CD4-positive, alpha-beta T cell treated with Interleukin-17A for 1 hour (primary cell): ENCODE results near the gene CUL9.

Source experiments
- DNase-seq: peaks from one replicate; pipeline ENCODE4 v3.0.0-alpha.2; 2020

CUL9 gene

GRCh38 chr6:43173591-43174262 is 8.3 kb upstream of the CUL9 start:
- DNase-seq: peak; percentile 34

GRCh38 chr6:43174263-43175112 is 7.5 kb upstream of the CUL9 start:
- peak; percentile 98 for DNase-seq

GRCh38 chr6:43175676-43176422 is 6.1 kb upstream of the CUL9 start:
- DNase-seq: no peak

- no peak for DNase-seq
Measured at GRCh38 chr6:43176423-43176786, 5.6 kb upstream of the CUL9 start.

- no peak for DNase-seq
Measured at GRCh38 chr6:43178150-43178549, 3.8 kb upstream of the CUL9 start.

- DNase-seq: no peak
Measured at GRCh38 chr6:43178951-43179830, 2.8 kb upstream of the CUL9 start.

GRCh38 chr6:43180058-43180457 is 1.9 kb upstream of the CUL9 start:
- DNase-seq: no peak

- no peak for DNase-seq
Measured at GRCh38 chr6:43180985-43181384, 1.0 kb upstream of the CUL9 start.

- no peak for DNase-seq
Measured at GRCh38 chr6:43181621-43181941, 415 bp upstream of the CUL9 start.

- DNase-seq: no peak
Measured at GRCh38 chr6:43183441-43183840, 1.4 kb downstream of the CUL9 start.

- DNase-seq: no peak
Measured at GRCh38 chr6:43184268-43184985, 2.4 kb downstream of the CUL9 start.

- peak; percentile 52 for DNase-seq
Measured at GRCh38 chr6:43185391-43185985, 3.5 kb downstream of the CUL9 start.

GRCh38 chr6:43186019-43186418 is 4.0 kb downstream of the CUL9 start:
- DNase-seq: no peak

GRCh38 chr6:43186706-43187105 is 4.7 kb downstream of the CUL9 start:
- DNase-seq: no peak

GRCh38 chr6:43187821-43188220 is 5.8 kb downstream of the CUL9 start:
- no peak for DNase-seq

- no peak for DNase-seq
Measured at GRCh38 chr6:43188426-43188825, 6.4 kb downstream of the CUL9 start.

- no peak for DNase-seq
Measured at GRCh38 chr6:43189776-43190304, 7.8 kb downstream of the CUL9 start.

GRCh38 chr6:43192911-43193310 is 10.9 kb downstream of the CUL9 start:
- DNase-seq: no peak

GRCh38 chr6:43193929-43194328 is 11.9 kb downstream of the CUL9 start:
- DNase-seq: no peak

GRCh38 chr6:43196337-43196736 is 14.3 kb downstream of the CUL9 start:
- DNase-seq: no peak

- DNase-seq: no peak
Measured at GRCh38 chr6:43199912-43200311, 17.9 kb downstream of the CUL9 start.

- DNase-seq: no peak
Measured at GRCh38 chr6:43200541-43200940, 18.5 kb downstream of the CUL9 start.
